NCI-H1092 treated with DMSO at 0.1 percent for 48 hours (cell line): ENCODE measurements around the gene BTBD19.
"Not testable (repeated sequence)": the region's sequence is repeated elsewhere in the genome, so short reads cannot be mapped to it uniquely, and the experiment has no call there.

ENCODE experiments used
- DNase-seq: peaks from one replicate; lab custom pipeline; 2025; lab: John Stamatoyannopoulos, UW

Gene BTBD19

GRCh38 chr1:44808063-44808937, at the start of gene BTBD19:
BTBD19 (plus strand) TSS chr1:44808523; CDS start chr1:44808821, 298 bp downstream.
- DNase-seq: no peak

GRCh38 chr1:44759077-44759476, 49.2 kb upstream of the BTBD19 start:
- DNase-seq: no peak

- DNase-seq: no peak
These were observed 47.4 kb upstream of the BTBD19 start for GRCh38 chr1:44760876-44761275.

- not testable (repeated sequence) for DNase-seq
These were observed 41.9 kb upstream of the BTBD19 start for GRCh38 chr1:44766421-44766820.

- DNase-seq: peak; percentile 96
These were observed 33.0 kb upstream of the BTBD19 start, which contains the start of gene RPS8 for GRCh38 chr1:44775078-44775929. RPS8 (plus strand) TSS chr1:44775540; CDS start chr1:44775597, 57 bp downstream.

- DNase-seq: no peak
These were observed 32.2 kb upstream of the BTBD19 start for GRCh38 chr1:44775930-44776729.

- DNase-seq: no peak
These were observed 31.6 kb upstream of the BTBD19 start for GRCh38 chr1:44776730-44777068.

- DNase-seq: no peak
These were observed 30.8 kb upstream of the BTBD19 start for GRCh38 chr1:44777547-44777946.

GRCh38 chr1:44777969-44778635, 30.2 kb upstream of the BTBD19 start:
- no peak for DNase-seq

- no peak for DNase-seq
These were observed 29.4 kb upstream of the BTBD19 start for GRCh38 chr1:44778705-44779576.

- DNase-seq: no peak
These were observed 27.7 kb upstream of the BTBD19 start for GRCh38 chr1:44780583-44781121.

- peak; percentile 35 for DNase-seq
These were observed 24.6 kb upstream of the BTBD19 start for GRCh38 chr1:44783697-44784093.

GRCh38 chr1:44784094-44785028, 24.0 kb upstream of the BTBD19 start:
- peak; percentile 25 for DNase-seq

GRCh38 chr1:44785029-44785380, 23.3 kb upstream of the BTBD19 start:
- DNase-seq: no peak

- no peak for DNase-seq
These were observed 22.7 kb upstream of the BTBD19 start for GRCh38 chr1:44785501-44786137.

- DNase-seq: peak; percentile 43
These were observed 22.0 kb upstream of the BTBD19 start for GRCh38 chr1:44786138-44786840.

- DNase-seq: no peak
These were observed 21.4 kb upstream of the BTBD19 start for GRCh38 chr1:44786841-44787426.

GRCh38 chr1:44787506-44787905, 20.8 kb upstream of the BTBD19 start:
- no peak for DNase-seq
